T-cell (primary cell): Measurements from ENCODE around the gene CDC42BPA. TPM values are rescaled to one million over a fixed set of nuclear protein-coding genes. Genes with fewer than 3 reads are reported as not detected.
A peak's percentile ranks its signal among the peaks of the same experiment; 100 is the strongest.

ENCODE experiments used
- ATAC-seq, 4 experiments: fragments of 200-7000 bp in 3 of 4; fragments of 150-1000 bp in 1 of 4; cut with Tn5 transposase; replicated peaks in 1 of 4; 1 replicate in 3 of 4; 2 replicates in 1 of 4; pipeline ENCODE4 v1.10.0; 2021; ENCODE audit warnings: moderate library complexity in 3 of 4, mild to moderate bottlenecking in 2 of 4, moderate number of reproducible peaks in 1 of 4
- CTCF ChIA-PET, 2 donors: fragments of 300-600 bp; sonication (Branson Sonifier 250); formaldehyde crosslinking; loops; one replicate each; lab custom pipeline; 2022; ENCODE audit warnings: antibody characterized with exemption in 2 of 2; lab: Charles Lee
- POLR2A ChIA-PET, 2 donors: fragments of 300-600 bp; sonication (Branson Sonifier 250); formaldehyde crosslinking; loops; one replicate each; lab custom pipeline; 2022; ENCODE audit warnings: antibody characterized with exemption in 2 of 2; lab: Charles Lee
- DNase-seq, 35 experiments: peaks; one replicate each; pipeline versions ENCODE4 v3.0.0 to v3.0.0-alpha.2; 2013 to 2023
- H3K27ac ChIP-seq: one replicate; pipeline ENCODE4 v1.5.1; 2013; ENCODE audit warnings: low read length
- H3K27me3 ChIP-seq, 2 experiments: replicated peaks in 1 of 2; 1 replicate in 1 of 2; 2 replicates in 1 of 2; pipeline versions ENCODE4 v1.6.1 to v1.7.0; 2013; ENCODE audit warnings: low read length in 1 of 2, mixed read lengths in 1 of 2; ENCODE audit not compliant: control insufficient read depth in 2 of 2, insufficient read depth in 2 of 2; ENCODE audit errors: extremely low read depth in 1 of 2
- H3K36me3 ChIP-seq, 2 donors: 1 replicate in 1 of 2; 2 replicates in 1 of 2; pipeline versions ENCODE4 v1.6.1 to v1.7.0; 2013; ENCODE audit warnings: low read length in 1 of 2; ENCODE audit not compliant: control insufficient read depth in 2 of 2, insufficient read depth in 1 of 2; ENCODE audit errors: extremely low read depth in 1 of 2
- H3K4me1 ChIP-seq, 2 experiments: 1 replicate in 1 of 2; 2 replicates in 1 of 2; pipeline versions ENCODE4 v1.6.1 to v1.7.0; 2013; ENCODE audit warnings: low read length in 2 of 2, mixed read lengths in 1 of 2; ENCODE audit not compliant: insufficient read depth in 2 of 2, control insufficient read depth in 1 of 2; ENCODE audit errors: extremely low read depth in 1 of 2
- H3K4me3 ChIP-seq, 2 donors: 1 replicate in 1 of 2; 2 replicates in 1 of 2; pipeline versions ENCODE4 v1.5.1 to v1.7.0; 2013; ENCODE audit warnings: mild to moderate bottlenecking in 2 of 2, low read length in 1 of 2, moderate library complexity in 1 of 2; ENCODE audit not compliant: control insufficient read depth in 1 of 2; ENCODE audit errors: extremely low read depth in 1 of 2
- H3K9me3 ChIP-seq: 2 replicates; pipeline ENCODE4 v1.7.0; 2013
- H3K27ac Mint-ChIP-seq, 2 donors: one replicate each; pipeline ENCODE4 v1.8.0; 2020 to 2021; ENCODE audit warnings: mild to moderate bottlenecking in 2 of 2, mixed read lengths in 2 of 2
- H3K27me3 Mint-ChIP-seq, 2 donors: one replicate each; pipeline ENCODE4 v1.8.0; 2021 to 2022; ENCODE audit warnings: mixed read lengths in 2 of 2
- H3K36me3 Mint-ChIP-seq: one replicate; pipeline ENCODE4 v1.8.0; 2021; ENCODE audit warnings: mixed read lengths
- H3K4me1 Mint-ChIP-seq, 3 donors: one replicate each; pipeline ENCODE4 v1.8.0; 2020 to 2022; ENCODE audit warnings: mixed read lengths in 3 of 3, mild to moderate bottlenecking in 1 of 3
- H3K4me3 Mint-ChIP-seq, 3 donors: one replicate each; pipeline ENCODE4 v1.8.0; 2020 to 2022; ENCODE audit warnings: mild to moderate bottlenecking in 3 of 3, mixed read lengths in 3 of 3, moderate library complexity in 3 of 3
- H3K9me3 Mint-ChIP-seq, 3 donors: one replicate each; pipeline ENCODE4 v1.8.0; 2020 to 2022; ENCODE audit warnings: mixed read lengths in 3 of 3
- WGBS: methylation state at CpG from one replicate; pipeline ENCODE4 v1.1.5; 2013; ENCODE audit warnings: missing lambda C conversion rate; ENCODE audit not compliant: insufficient coverage; 5-methylcytosine and 5-hydroxymethylcytosine counted together
- total RNA-seq, 35 experiments: library from RNA in 6 of 35; stranded (reverse) in 6 of 35; fragments of 120-200 nt in 1 of 35; gene quantifications; one replicate each; pipeline versions ENCODE4 v1.2.1 to v1.2.4 and lab custom pipeline; 2013 to 2026

CDC42BPA gene
- total RNA-seq, 5 donors from 2014 or later (not counting 1 experiment from before 2014, with no cell fraction given), result 0.33 to 1.6 (median 0.86) TPM

DNA sequence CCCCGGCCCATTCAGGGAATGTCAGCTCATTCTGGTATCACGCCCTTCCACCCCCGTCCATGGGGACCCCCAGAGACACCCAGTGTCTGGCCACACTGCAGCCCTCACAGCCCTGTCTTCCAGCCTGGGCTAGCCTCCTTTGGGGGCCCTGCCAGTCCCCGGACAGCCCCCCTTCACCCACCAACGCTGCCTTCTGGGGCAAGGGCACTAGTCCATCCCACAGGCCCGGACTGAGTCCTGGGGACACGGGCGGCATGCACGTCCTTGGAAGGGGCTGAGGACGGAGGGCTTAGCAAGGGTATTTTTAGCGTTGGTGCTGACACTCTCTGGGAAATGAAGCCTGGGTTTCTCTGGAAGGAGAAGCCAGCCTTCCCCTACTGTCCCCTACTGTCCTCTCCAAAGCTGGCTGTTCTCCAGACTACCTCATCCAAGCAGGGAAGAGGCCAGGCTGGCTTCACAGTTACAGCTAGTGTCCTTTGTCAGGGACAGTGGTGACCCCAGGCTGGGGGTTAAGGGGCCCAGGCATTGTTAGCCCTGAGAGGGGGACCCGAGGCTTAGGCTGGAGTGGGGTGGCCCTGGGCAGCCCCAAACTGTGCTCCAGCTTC lies 338.7 kb downstream of the CDC42BPA start:
- Histone ChIP-seq H3K4me1 (no peaks in the 10 kb centered on the region), H3K27ac (no peak overlapping the region), H3K27me3 (no peaks in the 10 kb centered on the region), H3K4me3 (no peak overlapping the region), H3K36me3 (peaks cover 15 to 47% of the 10 kb centered on the region in 2 donors), H3K9me3 (no peaks in the 10 kb centered on the region)
- H3K4me3 Mint-ChIP-seq, result no peak overlapping the region
- POLR2A ChIA-PET, result no interaction called here
- CTCF ChIA-PET, result no interaction called here
- ATAC-seq, result no peak
- no peaks in the 10 kb centered on the region for H3K4me1 Mint-ChIP-seq
- H3K36me3 Mint-ChIP-seq, result peaks cover 14% of the 10 kb centered on the region
- no peak overlapping the region for H3K27ac Mint-ChIP-seq
- peak in 1 of 35 experiments; percentile 22 for DNase-seq
- no peaks in the 10 kb centered on the region for H3K27me3 Mint-ChIP-seq
- WGBS, result 87% methylated on average over 7 of the region's 12 CpGs
- H3K9me3 Mint-ChIP-seq, result no peaks in the 10 kb centered on the region

GRCh38 chr1:226979115-226979516 lies 339.2 kb downstream of the CDC42BPA start:
- Mint-ChIP-seq H3K27ac (no peak overlapping the region), H3K36me3 (peaks cover 14% of the 10 kb centered on the region), H3K27me3 (no peaks in the 10 kb centered on the region), H3K4me3 (no peak overlapping the region), H3K9me3 (no peaks in the 10 kb centered on the region), H3K4me1 (no peaks in the 10 kb centered on the region)
- ChIA-PET CTCF (no interaction called here), POLR2A (no interaction called here)
- WGBS, result 92% methylated on average over 13 of the region's 15 CpGs
- Histone ChIP-seq H3K27ac (no peak overlapping the region), H3K27me3 (no peaks in the 10 kb centered on the region), H3K4me3 (no peak overlapping the region), H3K36me3 (peaks cover 15 to 42% of the 10 kb centered on the region in 2 donors), H3K4me1 (no peaks in the 10 kb centered on the region), H3K9me3 (no peaks in the 10 kb centered on the region)
- DNase-seq (peak in 1 of 35 experiments; percentile 4), ATAC-seq (no peak)

DNA sequence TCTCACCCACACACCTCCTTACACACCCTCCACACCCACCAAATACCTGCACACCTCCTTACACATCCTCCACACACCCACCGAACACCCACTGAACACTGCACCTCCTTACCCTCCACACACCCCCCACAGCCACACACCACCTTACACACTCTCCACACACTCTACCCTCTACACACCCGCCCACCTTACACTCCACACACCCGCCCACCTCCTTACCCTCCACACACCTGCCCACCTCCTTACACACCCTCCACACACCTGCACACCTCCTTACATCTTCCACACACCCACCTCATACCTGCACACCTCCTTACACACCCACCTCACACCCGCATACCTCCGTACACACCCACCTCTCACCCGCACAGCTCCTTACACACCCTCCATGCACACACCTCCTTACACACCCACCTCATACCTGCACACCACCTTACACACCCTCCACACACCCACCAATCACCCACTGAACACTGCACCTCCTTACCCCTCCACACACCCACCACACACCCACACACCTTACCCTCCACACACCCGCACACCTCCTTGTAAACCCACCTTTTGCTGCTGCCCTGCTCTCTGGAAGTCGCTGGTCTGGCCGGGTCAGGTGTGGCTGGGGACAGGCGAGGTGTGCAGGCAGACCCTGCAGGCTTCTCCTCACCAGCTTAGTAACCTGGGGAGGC lies 339.7 kb downstream of the CDC42BPA start:
- peak in 2 of 35 experiments; percentile 5 to 14 for DNase-seq
- POLR2A ChIA-PET, result no interaction called here
- H3K9me3 Mint-ChIP-seq, result no peaks in the 10 kb centered on the region
- H3K27ac ChIP-seq, result no peak overlapping the region
- H3K4me1 Mint-ChIP-seq, result no peaks in the 10 kb centered on the region
- no peak for ATAC-seq
- no peaks in the 10 kb centered on the region for H3K27me3 Mint-ChIP-seq
- no peak overlapping the region for H3K4me3 ChIP-seq
- peaks cover 18 to 38% of the 10 kb centered on the region in 2 donors for H3K36me3 ChIP-seq
- H3K27ac Mint-ChIP-seq, result no peak overlapping the region
- H3K4me3 Mint-ChIP-seq, result no peak overlapping the region
- H3K9me3 ChIP-seq, result no peaks in the 10 kb centered on the region
- H3K27me3 ChIP-seq, result no peaks in the 10 kb centered on the region
- CTCF ChIA-PET, result no interaction called here
- no peaks in the 10 kb centered on the region for H3K4me1 ChIP-seq
- WGBS, result 94% methylated on average over 4 of the region's 10 CpGs
- H3K36me3 Mint-ChIP-seq, result peaks cover 13% of the 10 kb centered on the region

- ATAC-seq (no peak), DNase-seq (no peak)
- no peaks in the 10 kb centered on the region for H3K4me1 Mint-ChIP-seq
- no peaks in the 10 kb centered on the region for H3K4me1 ChIP-seq
- no peaks in the 10 kb centered on the region for H3K27me3 Mint-ChIP-seq
- H3K36me3 ChIP-seq, result peaks cover 20 to 35% of the 10 kb centered on the region in 2 donors
- no peaks in the 10 kb centered on the region for H3K27me3 ChIP-seq
- ChIA-PET POLR2A (no interaction called here), CTCF (no interaction called here)
- no peak overlapping the region for H3K27ac Mint-ChIP-seq
- H3K9me3 Mint-ChIP-seq, result no peaks in the 10 kb centered on the region
- no peak overlapping the region for H3K4me3 ChIP-seq
- no peak overlapping the region for H3K27ac ChIP-seq
- H3K9me3 ChIP-seq, result no peaks in the 10 kb centered on the region
- peaks cover 9% of the 10 kb centered on the region for H3K36me3 Mint-ChIP-seq
- WGBS, result 93% methylated on average over 18 of the region's 20 CpGs
- no peak overlapping the region for H3K4me3 Mint-ChIP-seq
Observed at GRCh38 chr1:226977643-226978431, 340.5 kb downstream of the CDC42BPA start.

DNA sequence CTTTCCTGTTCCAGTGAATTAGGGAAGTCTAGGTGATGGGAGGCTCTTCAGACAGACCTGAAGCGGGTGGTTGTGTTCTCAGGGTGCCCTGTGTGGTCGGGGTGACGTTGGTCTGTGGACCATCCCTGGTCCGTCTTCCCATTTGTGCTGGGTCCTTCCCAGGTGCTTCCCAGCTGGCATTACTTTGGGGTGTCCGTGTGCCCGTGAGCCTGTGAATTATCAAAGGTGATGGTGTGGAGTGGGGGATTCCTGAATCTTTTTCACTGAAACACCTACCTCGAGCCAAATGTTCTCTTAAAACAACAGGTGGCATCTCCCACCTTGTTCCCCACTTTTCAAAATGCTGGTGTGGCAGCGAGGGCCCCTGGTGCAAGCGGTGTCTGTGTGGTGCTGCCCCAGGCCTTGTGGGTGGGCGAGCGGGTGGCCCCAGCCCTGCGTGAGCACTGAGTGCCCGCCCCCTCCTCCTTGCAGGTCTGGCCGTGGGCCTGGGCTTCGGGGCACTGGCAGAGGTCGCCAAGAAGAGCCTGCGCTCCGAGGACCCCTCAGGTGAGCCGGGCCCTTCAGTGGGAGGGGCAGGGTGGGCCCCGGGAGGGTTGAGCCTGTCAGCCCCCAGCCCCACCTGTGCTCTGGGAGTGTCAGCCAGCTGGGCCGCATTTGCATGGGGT lies 341.2 kb downstream of the CDC42BPA start:
- Mint-ChIP-seq H3K27me3 (no peaks in the 10 kb centered on the region), H3K27ac (no peak overlapping the region), H3K9me3 (no peaks in the 10 kb centered on the region), H3K36me3 (peaks cover 10% of the 10 kb centered on the region), H3K4me3 (no peak overlapping the region), H3K4me1 (peaks cover 0 to under 1% (median 0%) of the 10 kb centered on the region in 3 donors)
- Histone ChIP-seq H3K4me3 (no peak overlapping the region), H3K4me1 (no peaks in the 10 kb centered on the region), H3K27me3 (no peaks in the 10 kb centered on the region), H3K27ac (no peak overlapping the region), H3K9me3 (no peaks in the 10 kb centered on the region), H3K36me3 (peaks cover 16 to 31% of the 10 kb centered on the region in 2 donors)
- DNase-seq, result no peak
- POLR2A ChIA-PET, result no interaction called here
- 93% methylated on average over 12 of the region's 21 CpGs for WGBS
- ATAC-seq, result no peak
- CTCF ChIA-PET, result no interaction called here

- CTCF ChIA-PET, result no interaction called here
- no peaks in the 10 kb centered on the region for H3K9me3 ChIP-seq
- Mint-ChIP-seq H3K36me3 (peaks cover 17% of the 10 kb centered on the region), H3K27ac (no peak overlapping the region), H3K27me3 (no peaks in the 10 kb centered on the region), H3K4me3 (no peak overlapping the region), H3K9me3 (peaks cover 0 to 5% (median 4%) of the 10 kb centered on the region in 3 donors), H3K4me1 (peaks cover 2 to 6% (median 3%) of the 10 kb centered on the region in 3 donors)
- peaks cover 16 to 27% of the 10 kb centered on the region in 2 donors for H3K36me3 ChIP-seq
- H3K27ac ChIP-seq, result no peak overlapping the region
- no peak for ATAC-seq
- H3K27me3 ChIP-seq, result no peaks in the 10 kb centered on the region
- 96% methylated on average over 15 of the region's 34 CpGs for WGBS
- H3K4me1 ChIP-seq, result no peaks in the 10 kb centered on the region
- H3K4me3 ChIP-seq, result no peak overlapping the region
- DNase-seq, result peak in 1 of 35 experiments; percentile 10
- POLR2A ChIA-PET, result no interaction called here
Observed at GRCh38 chr1:226976276-226976977, 341.9 kb downstream of the CDC42BPA start.
